ENCODE measurements around the gene MINDY4B. TPM values are rescaled to one million over a fixed set of nuclear protein-coding genes. Genes with fewer than 3 reads are reported as not detected.

Gene MINDY4B
- total RNA-seq, 2 donors from 2014 or later = not detected

GRCh38 chr3:150911771-150912170, 6.5 kb upstream of the MINDY4B start:
- H3K9me3 Mint-ChIP-seq = no peaks in the 10 kb centered on the region
- ATAC-seq (no peak), DNase-seq (ENCODE audit: low spot score in 2 of 2) (no peak)
- H3K36me3 Mint-ChIP-seq = no peaks in the 10 kb centered on the region
- H3K27ac Mint-ChIP-seq = no peak overlapping the region

- no peaks in the 10 kb centered on the region for H3K9me3 Mint-ChIP-seq
- H3K27ac Mint-ChIP-seq = no peak overlapping the region
- no peak for ATAC-seq
- DNase-seq (ENCODE audit: low spot score in 2 of 2) = no peak
- no peaks in the 10 kb centered on the region for H3K36me3 Mint-ChIP-seq
Measured at GRCh38 chr3:150906461-150906860, 1.2 kb upstream of the MINDY4B start.

GRCh38 chr3:150905746-150906145, 507 bp upstream of the MINDY4B start:
- Mint-ChIP-seq H3K27ac (no peak overlapping the region), H3K9me3 (no peaks in the 10 kb centered on the region), H3K36me3 (no peaks in the 10 kb centered on the region)
- ATAC-seq (no peak), DNase-seq (ENCODE audit: low spot score in 2 of 2) (no peak)

GRCh38 chr3:150902988-150903387, 2.3 kb downstream of the MINDY4B start:
- no peak for DNase-seq (ENCODE audit: low spot score in 2 of 2)
- Mint-ChIP-seq H3K27ac (no peak overlapping the region), H3K36me3 (no peaks in the 10 kb centered on the region), H3K9me3 (no peaks in the 10 kb centered on the region)
- no peak for ATAC-seq

GRCh38 chr3:150901793-150902192, 3.4 kb downstream of the MINDY4B start:
- Mint-ChIP-seq H3K36me3 (no peaks in the 10 kb centered on the region), H3K9me3 (no peaks in the 10 kb centered on the region), H3K27ac (no peak overlapping the region)
- DNase-seq (ENCODE audit: low spot score in 2 of 2) = no peak
- ATAC-seq = no peak

GRCh38 chr3:150899141-150899540, 6.1 kb downstream of the MINDY4B start:
- H3K9me3 Mint-ChIP-seq = no peaks in the 10 kb centered on the region
- no peak for DNase-seq (ENCODE audit: low spot score in 2 of 2)
- H3K27ac Mint-ChIP-seq = no peak overlapping the region
- no peaks in the 10 kb centered on the region for H3K36me3 Mint-ChIP-seq
- no peak for ATAC-seq

GRCh38 chr3:150898046-150898754, 7.0 kb downstream of the MINDY4B start:
- Mint-ChIP-seq H3K27ac (no peak overlapping the region), H3K36me3 (no peaks in the 10 kb centered on the region), H3K9me3 (no peaks in the 10 kb centered on the region)
- no peak for DNase-seq (ENCODE audit: low spot score in 2 of 2)
- ATAC-seq = no peak

GRCh38 chr3:150897592-150897991, 7.6 kb downstream of the MINDY4B start:
- no peak for ATAC-seq
- no peak for DNase-seq (ENCODE audit: low spot score in 2 of 2)
- Mint-ChIP-seq H3K9me3 (no peaks in the 10 kb centered on the region), H3K27ac (no peak overlapping the region), H3K36me3 (no peaks in the 10 kb centered on the region)

- DNase-seq (ENCODE audit: low spot score in 2 of 2) (no peak), ATAC-seq (no peak)
- peaks cover 0 to 3% of the 10 kb centered on the region in 2 donors for H3K9me3 Mint-ChIP-seq
- H3K27ac Mint-ChIP-seq = no peak overlapping the region
- no peaks in the 10 kb centered on the region for H3K36me3 Mint-ChIP-seq
Measured at GRCh38 chr3:150890831-150891230, 14.4 kb downstream of the MINDY4B start.

- Mint-ChIP-seq H3K36me3 (no peaks in the 10 kb centered on the region), H3K9me3 (peaks cover 0 to 3% of the 10 kb centered on the region in 2 donors), H3K27ac (no peak overlapping the region)
- DNase-seq (ENCODE audit: low spot score in 2 of 2) (no peak), ATAC-seq (peak in 1 of 2 donors; percentile 32)
Measured at GRCh38 chr3:150890295-150890694, 14.9 kb downstream of the MINDY4B start.

- DNase-seq (ENCODE audit: low spot score in 2 of 2) (no peak), ATAC-seq (no peak)
- no peaks in the 10 kb centered on the region for H3K36me3 Mint-ChIP-seq
- no peak overlapping the region for H3K27ac Mint-ChIP-seq
- H3K9me3 Mint-ChIP-seq = peaks cover 0 to 3% of the 10 kb centered on the region in 2 donors
Measured at GRCh38 chr3:150889106-150889505, 16.1 kb downstream of the MINDY4B start.

GRCh38 chr3:150887031-150887430, 18.2 kb downstream of the MINDY4B start:
- no peaks in the 10 kb centered on the region for H3K36me3 Mint-ChIP-seq
- H3K9me3 Mint-ChIP-seq = peaks cover 0 to 3% of the 10 kb centered on the region in 2 donors
- no peak overlapping the region for H3K27ac Mint-ChIP-seq
- ATAC-seq (no peak), DNase-seq (ENCODE audit: low spot score in 2 of 2) (no peak)

- no peaks in the 10 kb centered on the region for H3K36me3 Mint-ChIP-seq
- H3K9me3 Mint-ChIP-seq = peaks cover 0 to 3% of the 10 kb centered on the region in 2 donors
- ATAC-seq (no peak), DNase-seq (ENCODE audit: low spot score in 2 of 2) (no peak)
- H3K27ac Mint-ChIP-seq = no peak overlapping the region
Measured at GRCh38 chr3:150885535-150885934, 19.7 kb downstream of the MINDY4B start.

GRCh38 chr3:150878996-150879575, 26.2 kb downstream of the MINDY4B start:
- Mint-ChIP-seq H3K9me3 (no peaks in the 10 kb centered on the region), H3K36me3 (no peaks in the 10 kb centered on the region), H3K27ac (no peak overlapping the region)
- DNase-seq (ENCODE audit: low spot score in 2 of 2) (no peak), ATAC-seq (no peak)

GRCh38 chr3:150878290-150878689, 26.9 kb downstream of the MINDY4B start:
- Mint-ChIP-seq H3K36me3 (no peaks in the 10 kb centered on the region), H3K27ac (no peak overlapping the region), H3K9me3 (no peaks in the 10 kb centered on the region)
- no peak for DNase-seq (ENCODE audit: low spot score in 2 of 2)
- ATAC-seq = no peak

GRCh38 chr3:150877303-150877702, 27.9 kb downstream of the MINDY4B start:
- Mint-ChIP-seq H3K36me3 (no peaks in the 10 kb centered on the region), H3K27ac (no peak overlapping the region), H3K9me3 (no peaks in the 10 kb centered on the region)
- ATAC-seq (no peak), DNase-seq (ENCODE audit: low spot score in 2 of 2) (no peak)

GRCh38 chr3:150876611-150877265, 28.5 kb downstream of the MINDY4B start:
- Mint-ChIP-seq H3K36me3 (no peaks in the 10 kb centered on the region), H3K9me3 (no peaks in the 10 kb centered on the region), H3K27ac (no peak overlapping the region)
- DNase-seq (ENCODE audit: low spot score in 2 of 2) = no peak
- no peak for ATAC-seq

GRCh38 chr3:150875548-150875947, 29.7 kb downstream of the MINDY4B start:
- no peak overlapping the region for H3K27ac Mint-ChIP-seq
- H3K36me3 Mint-ChIP-seq = no peaks in the 10 kb centered on the region
- H3K9me3 Mint-ChIP-seq = no peaks in the 10 kb centered on the region
- peak in 1 of 2 donors; percentile 77 for ATAC-seq
- DNase-seq (ENCODE audit: low spot score in 2 of 2) = no peak

All from activated naive CD4-positive, alpha-beta T cell treated with anti-CD3 and anti-CD28 coated beads, Interleukin-2, amount 50 U/mL, for 72 hours (primary cell).